Kidney epithelial cell (primary cell): ENCODE measurements around the gene SEC14L2. TPM values are rescaled to one million over a fixed set of nuclear protein-coding genes. Genes with fewer than 3 reads are reported as not detected.
A peak's percentile ranks its signal among the peaks of the same experiment; 100 is the strongest.

Source experiments
- DNase-seq: peaks from one replicate; pipeline ENCODE4 v3.0.0-alpha.2; 2010; ENCODE audit warnings: low read depth
- H3K27me3 ChIP-seq: 2 replicates; pipeline ENCODE4 v1.6.0; 2011; ENCODE audit warnings: low read length; ENCODE audit not compliant: control insufficient read depth, insufficient read depth
- H3K36me3 ChIP-seq: 2 replicates; pipeline ENCODE4 v1.5.1; 2011; ENCODE audit warnings: low read length; ENCODE audit not compliant: control insufficient read depth, insufficient read depth
- H3K4me3 ChIP-seq: 2 replicates; pipeline ENCODE4 v1.5.1; 2011; ENCODE audit warnings: low read depth, mild to moderate bottlenecking, control low read depth, low read length
- CTCF ChIP-seq: IDR thresholded peaks from 2 replicates; pipeline ENCODE4 v1.5.1; 2011; ENCODE audit warnings: mild to moderate bottlenecking, moderate library complexity, low read length, control low read depth, inconsistent platforms; ENCODE audit not compliant: insufficient read depth, poor library complexity, severe bottlenecking
- total RNA-seq: library from RNA; depleted of rRNA; stranded (reverse); fragments of >200 nt; gene quantifications from 2 replicates; pipeline ENCODE4 v1.2.3, GENCODE V29; 2015

The SEC14L2 gene
- total RNA-seq, 1 donor from 2014 or later, result 31.7 TPM

DNA sequence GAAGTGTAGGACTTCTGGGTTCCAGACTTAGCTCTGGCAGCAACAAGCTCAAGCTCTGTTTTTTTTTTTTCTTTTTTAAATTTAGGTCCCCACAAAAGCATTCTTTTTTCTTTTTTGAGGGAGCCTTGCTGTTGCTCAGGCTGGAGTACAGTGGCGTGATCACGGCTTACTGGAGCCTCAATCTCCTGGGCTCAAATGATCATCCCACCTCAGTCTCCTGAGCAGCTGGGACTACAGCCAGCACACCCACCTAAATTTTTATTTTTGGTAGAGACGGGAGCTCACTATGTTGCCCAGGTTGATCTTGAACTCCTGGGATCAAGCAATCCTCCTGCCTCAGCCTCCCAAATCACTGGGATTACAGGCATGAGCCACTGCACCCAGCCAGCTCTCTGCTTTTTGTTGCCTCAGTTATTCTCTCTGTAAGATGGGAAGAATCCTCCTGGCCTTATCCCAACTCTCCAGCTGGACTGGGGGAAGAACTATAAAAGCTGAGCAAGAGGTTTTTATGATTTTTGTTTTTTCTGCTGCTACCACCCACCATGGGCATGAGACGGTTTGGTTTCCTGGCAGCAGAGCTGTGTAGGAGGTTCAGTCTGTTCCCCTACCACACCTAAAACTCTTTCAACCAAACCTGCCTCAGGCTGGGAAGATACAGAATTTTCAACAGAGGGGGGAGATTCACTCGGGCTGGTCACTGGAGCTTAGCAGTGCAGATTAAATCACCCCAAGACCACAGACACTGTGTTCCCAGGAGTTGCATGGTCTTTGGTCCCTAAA lies 17.1 kb downstream of the SEC14L2 start:
- peaks cover 9% of the 10 kb centered on the region for H3K36me3 ChIP-seq
- no peak overlapping the region for H3K4me3 ChIP-seq
- TF ChIP-seq CTCF, result no peak
- DNase-seq, result no peak
- no peaks in the 10 kb centered on the region for H3K27me3 ChIP-seq

- Histone ChIP-seq H3K4me3 (no peak overlapping the region), H3K27me3 (no peaks in the 10 kb centered on the region), H3K36me3 (peaks cover 9% of the 10 kb centered on the region)
- no peak for DNase-seq
- TF ChIP-seq CTCF, result no peak
Observed at GRCh38 chr22:30414525-30415047, 17.8 kb downstream of the SEC14L2 start.

- H3K4me3 ChIP-seq, result no peak overlapping the region
- peaks cover 8% of the 10 kb centered on the region for H3K36me3 ChIP-seq
- H3K27me3 ChIP-seq, result no peaks in the 10 kb centered on the region
- no peak for DNase-seq
- TF ChIP-seq CTCF, result no peak
Observed at GRCh38 chr22:30416403-30416802, 19.6 kb downstream of the SEC14L2 start.

- no peak for TF ChIP-seq CTCF
- no peak for DNase-seq
- peaks cover 8% of the 10 kb centered on the region for H3K36me3 ChIP-seq
Observed at GRCh38 chr22:30416837-30417236, 20.0 kb downstream of the SEC14L2 start.

GRCh38 chr22:30420347-30421125 lies 23.7 kb downstream of the SEC14L2 start:
- peak; percentile 55 for DNase-seq
- Histone ChIP-seq H3K4me3 (no peak overlapping the region), H3K36me3 (peaks cover 7% of the 10 kb centered on the region)

More at GRCh38 chr22:30416837-30417236, 20.0 kb downstream of the SEC14L2 start:
- Histone ChIP-seq H3K4me3 (no peak overlapping the region), H3K27me3 (no peaks in the 10 kb centered on the region)

More at GRCh38 chr22:30420347-30421125, 23.7 kb downstream of the SEC14L2 start:
- no peaks in the 10 kb centered on the region for H3K27me3 ChIP-seq
- TF ChIP-seq CTCF, result no peak
